HFFc6 (cell line): ENCODE data around the gene ATF6. TPM values are rescaled to one million over a fixed set of nuclear protein-coding genes. Genes with fewer than 3 reads are reported as not detected.

Experiments used
- DNase-seq: peaks from one replicate; pipeline ENCODE4 v3.0.0-alpha.2; 2018
- H3K27ac Mint-ChIP-seq: 2 replicates; pipeline ENCODE4 v1.8.0; 2020; ENCODE audit warnings: mild to moderate bottlenecking, mixed read lengths
- H3K27me3 Mint-ChIP-seq: 2 replicates; pipeline ENCODE4 v1.8.0; 2021; ENCODE audit warnings: mild to moderate bottlenecking, moderate library complexity, mixed read lengths; ENCODE audit not compliant: insufficient read depth
- H3K36me3 Mint-ChIP-seq: 2 replicates; pipeline ENCODE4 v1.8.0; 2021; ENCODE audit warnings: low read depth, mixed read lengths
- H3K4me1 Mint-ChIP-seq: 2 replicates; pipeline ENCODE4 v1.8.0; 2020; ENCODE audit warnings: low read depth, mixed read lengths
- H3K4me3 Mint-ChIP-seq: 2 replicates; pipeline ENCODE4 v1.8.0; 2020; ENCODE audit warnings: mild to moderate bottlenecking, moderate library complexity, mixed read lengths
- H3K9me3 Mint-ChIP-seq: 2 replicates; pipeline ENCODE4 v1.8.0; 2020; ENCODE audit warnings: mild to moderate bottlenecking, mixed read lengths
- total RNA-seq, 6 experiments: library from RNA; stranded (reverse); fragmentation: NEBNext Ultra II Directional; extraction: Animal tissue kit (Norgen Biotek cat#: 25700); gene quantifications; 2 replicates in 1 of 6; 3 replicates in 5 of 6; pipeline ENCODE4 v1.2.3, GENCODE V29; 2021
- TF ChIP-seq, protein P1 (sequence below): fragments of 200-600 bp; sonication (generic); IDR thresholded peaks from 2 replicates; pipeline ENCODE4 v1.5.0; 2021; ENCODE audit warnings: antibody characterized with exemption, mild to moderate bottlenecking

Gene ATF6
- total RNA-seq, 6 experiments from 2014 or later, result 23.7 to 29.9 (median 27.6) TPM

DNA sequence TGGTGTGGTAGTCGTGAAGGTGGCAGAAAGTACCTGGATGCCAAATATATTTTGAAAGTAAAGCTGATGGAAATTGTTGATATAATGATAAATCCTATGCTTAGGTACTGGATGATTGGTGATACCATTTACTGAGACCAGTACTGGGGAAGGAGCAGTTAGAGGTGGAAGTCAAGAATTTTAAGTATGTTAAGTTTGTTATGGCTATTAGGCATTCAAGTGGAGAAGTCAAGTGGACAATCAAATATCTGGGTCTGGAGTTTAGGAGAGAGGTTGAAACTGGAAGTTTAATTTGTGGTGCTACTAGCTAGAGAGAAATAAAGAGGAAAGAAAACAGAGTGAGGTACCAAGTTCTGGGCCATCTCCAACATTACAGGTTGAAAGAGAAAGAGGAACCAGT lies 89.1 kb downstream of the ATF6 start:
- no peaks in the 10 kb centered on the region for H3K27me3 Mint-ChIP-seq
- no peak for DNase-seq
- H3K9me3 Mint-ChIP-seq, result no peaks in the 10 kb centered on the region
- peaks cover 27% of the 10 kb centered on the region for H3K36me3 Mint-ChIP-seq
- H3K27ac Mint-ChIP-seq, result no peak overlapping the region
- no peaks in the 10 kb centered on the region; the same call in 1 of the 2 replicates for H3K4me1 Mint-ChIP-seq
- TF ChIP-seq, protein P1, sequence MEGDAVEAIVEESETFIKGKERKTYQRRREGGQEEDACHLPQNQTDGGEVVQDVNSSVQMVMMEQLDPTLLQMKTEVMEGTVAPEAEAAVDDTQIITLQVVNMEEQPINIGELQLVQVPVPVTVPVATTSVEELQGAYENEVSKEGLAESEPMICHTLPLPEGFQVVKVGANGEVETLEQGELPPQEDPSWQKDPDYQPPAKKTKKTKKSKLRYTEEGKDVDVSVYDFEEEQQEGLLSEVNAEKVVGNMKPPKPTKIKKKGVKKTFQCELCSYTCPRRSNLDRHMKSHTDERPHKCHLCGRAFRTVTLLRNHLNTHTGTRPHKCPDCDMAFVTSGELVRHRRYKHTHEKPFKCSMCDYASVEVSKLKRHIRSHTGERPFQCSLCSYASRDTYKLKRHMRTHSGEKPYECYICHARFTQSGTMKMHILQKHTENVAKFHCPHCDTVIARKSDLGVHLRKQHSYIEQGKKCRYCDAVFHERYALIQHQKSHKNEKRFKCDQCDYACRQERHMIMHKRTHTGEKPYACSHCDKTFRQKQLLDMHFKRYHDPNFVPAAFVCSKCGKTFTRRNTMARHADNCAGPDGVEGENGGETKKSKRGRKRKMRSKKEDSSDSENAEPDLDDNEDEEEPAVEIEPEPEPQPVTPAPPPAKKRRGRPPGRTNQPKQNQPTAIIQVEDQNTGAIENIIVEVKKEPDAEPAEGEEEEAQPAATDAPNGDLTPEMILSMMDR, result no peak
- H3K4me3 Mint-ChIP-seq, result no peak overlapping the region

DNA sequence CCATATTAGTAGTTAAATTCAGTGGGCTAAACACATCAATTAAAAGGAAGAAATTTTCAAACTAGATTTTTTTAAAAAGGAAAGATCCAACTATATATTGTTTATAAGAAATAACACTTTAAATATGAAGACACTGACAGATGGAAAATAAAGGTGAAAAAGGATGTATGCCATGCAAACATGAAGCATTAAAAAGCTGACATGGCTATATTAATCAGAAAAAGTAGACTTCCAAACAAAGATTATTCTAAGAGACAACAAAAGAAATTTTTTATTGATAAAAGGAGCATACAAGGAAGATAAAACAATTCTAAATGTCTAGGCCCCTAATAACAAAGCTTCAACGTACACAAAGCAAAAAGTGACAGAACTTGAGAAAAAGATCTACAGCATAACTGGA lies 92.2 kb downstream of the ATF6 start:
- Mint-ChIP-seq H3K4me3 (no peak overlapping the region), H3K27me3 (no peaks in the 10 kb centered on the region), H3K36me3 (peaks cover 21% of the 10 kb centered on the region), H3K9me3 (no peaks in the 10 kb centered on the region), H3K27ac (no peak overlapping the region), H3K4me1 (peaks cover 1% of the 10 kb centered on the region; the same call in 1 of the 2 replicates)
- TF ChIP-seq, protein P1, result no peak
- DNase-seq, result no peak

DNA sequence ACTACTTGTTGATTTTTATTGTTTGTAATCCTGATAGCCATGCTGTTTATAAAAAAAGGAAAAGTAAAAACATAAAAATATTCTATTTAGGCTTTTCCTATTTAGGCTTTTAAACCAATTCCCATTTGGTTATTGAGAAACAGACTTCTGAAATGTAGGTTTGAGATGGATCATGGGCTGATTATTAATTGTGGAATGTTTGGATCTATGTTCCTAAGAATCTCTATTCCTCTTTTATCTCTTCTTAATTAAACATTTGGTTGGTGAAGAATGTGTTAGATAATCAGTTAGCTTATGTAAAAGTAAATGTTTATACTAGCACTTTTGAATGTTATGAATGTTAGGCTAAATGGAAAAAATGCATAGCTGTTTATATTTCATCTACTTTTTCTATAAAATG lies 97.4 kb downstream of the ATF6 start:
- Mint-ChIP-seq H3K27ac (no peak overlapping the region), H3K4me1 (peaks cover 10% of the 10 kb centered on the region; the same call in 1 of the 2 replicates), H3K36me3 (no peaks in the 10 kb centered on the region), H3K4me3 (no peak overlapping the region), H3K27me3 (no peaks in the 10 kb centered on the region), H3K9me3 (no peaks in the 10 kb centered on the region)
- TF ChIP-seq, protein P1, result no peak
- DNase-seq, result no peak

DNA sequence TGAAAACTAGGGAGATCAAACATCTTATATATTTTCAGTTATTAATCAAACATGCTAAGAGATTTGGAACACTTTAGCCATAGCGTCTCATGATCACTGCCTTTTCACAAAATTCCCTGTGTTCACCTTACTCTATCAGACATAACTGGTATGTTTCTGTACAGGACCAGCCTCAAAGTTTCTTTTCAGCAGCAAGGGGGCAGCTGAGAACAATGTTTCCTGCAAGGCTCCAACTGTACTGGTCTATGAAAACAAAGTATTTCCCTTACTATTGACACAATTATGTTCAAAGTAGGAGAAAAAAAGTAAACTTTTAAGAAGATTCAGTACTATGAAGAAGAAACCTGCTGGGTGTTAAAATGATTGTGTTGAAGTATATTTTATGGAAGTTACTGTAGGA lies 98.5 kb downstream of the ATF6 start:
- H3K4me1 Mint-ChIP-seq, result peaks cover 10% of the 10 kb centered on the region; the same call in 1 of the 2 replicates
- no peaks in the 10 kb centered on the region for H3K9me3 Mint-ChIP-seq
- TF ChIP-seq, protein P1, result peak; percentile 73
- H3K36me3 Mint-ChIP-seq, result no peaks in the 10 kb centered on the region
- H3K4me3 Mint-ChIP-seq, result no peak overlapping the region
- DNase-seq, result peak; percentile 43
- H3K27me3 Mint-ChIP-seq, result no peaks in the 10 kb centered on the region
- H3K27ac Mint-ChIP-seq, result no peak overlapping the region

DNA sequence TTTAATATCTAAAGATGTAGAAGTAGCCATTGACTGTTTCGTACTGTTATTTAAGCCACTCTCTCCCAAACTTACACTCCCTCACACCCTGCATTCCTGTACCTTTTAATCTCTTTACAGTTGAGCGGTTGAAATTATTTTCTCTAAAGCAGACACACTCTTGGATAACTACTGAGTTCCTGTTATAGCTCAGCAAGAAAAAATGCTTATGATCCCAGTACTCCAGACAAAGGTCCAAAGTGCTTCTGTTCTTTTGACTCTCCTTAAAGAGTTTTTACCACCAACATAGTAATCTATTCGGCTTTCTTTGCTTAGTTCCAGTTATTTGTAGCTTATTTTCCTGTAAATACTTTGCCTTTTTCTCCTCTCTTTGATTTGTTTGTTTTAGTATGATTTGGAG lies 100.1 kb downstream of the ATF6 start:
- Mint-ChIP-seq H3K4me1 (peaks cover 10% of the 10 kb centered on the region; the same call in 1 of the 2 replicates), H3K36me3 (no peaks in the 10 kb centered on the region), H3K4me3 (no peak overlapping the region), H3K27me3 (no peaks in the 10 kb centered on the region), H3K9me3 (no peaks in the 10 kb centered on the region), H3K27ac (no peak overlapping the region)
- DNase-seq, result no peak
- TF ChIP-seq, protein P1, result no peak

DNA sequence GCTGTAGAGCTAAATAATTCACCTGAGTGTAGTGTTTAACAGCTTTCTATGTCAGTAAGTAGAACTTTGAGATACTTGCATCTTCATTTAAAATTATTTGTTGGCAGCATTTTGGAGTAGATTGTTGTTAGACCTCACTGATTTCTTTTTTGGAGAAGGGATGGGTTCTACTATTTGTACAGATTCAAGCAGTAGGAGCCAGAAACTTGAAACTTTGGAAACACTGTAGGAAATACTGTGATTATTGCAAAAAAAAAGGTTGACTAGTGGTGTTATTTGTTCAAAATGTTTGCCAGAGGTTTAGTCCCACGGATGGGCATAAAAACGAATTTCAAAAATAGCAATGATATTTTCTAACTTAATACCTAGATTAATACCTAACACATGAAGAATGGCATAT lies 102.7 kb downstream of the ATF6 start:
- TF ChIP-seq, protein P1, result no peak
- H3K27me3 Mint-ChIP-seq, result no peaks in the 10 kb centered on the region
- H3K36me3 Mint-ChIP-seq, result no peaks in the 10 kb centered on the region
- peaks cover 13% of the 10 kb centered on the region for H3K4me1 Mint-ChIP-seq
- H3K9me3 Mint-ChIP-seq, result no peaks in the 10 kb centered on the region
- no peak overlapping the region for H3K27ac Mint-ChIP-seq
- H3K4me3 Mint-ChIP-seq, result no peak overlapping the region
- DNase-seq, result no peak
